Osteoblast (primary cell): ENCODE measurements around the gene PSMB7. TPM values are rescaled to one million over a fixed set of nuclear protein-coding genes. Genes with fewer than 3 reads are reported as not detected.

Experiments used
- DNase-seq: peaks from one replicate; pipeline ENCODE4 v3.0.0; 2011; ENCODE audit warnings: low spot score, mixed read lengths; ENCODE audit not compliant: insufficient read length; ENCODE audit errors: missing footprints
- H2AFZ ChIP-seq: 2 replicates; pipeline ENCODE4 v1.6.0; 2011; ENCODE audit warnings: mild to moderate bottlenecking, low read length
- H3K27ac ChIP-seq: 2 replicates; pipeline ENCODE4 v1.5.1; 2011; ENCODE audit warnings: mild to moderate bottlenecking, low read depth, low read length, moderate library complexity
- H3K27me3 ChIP-seq: 2 replicates; pipeline ENCODE4 v1.6.0; 2012; ENCODE audit warnings: mild to moderate bottlenecking, control low read depth, inconsistent platforms, low read length, moderate library complexity; ENCODE audit not compliant: insufficient read depth
- H3K36me3 ChIP-seq: 2 replicates; pipeline ENCODE4 v1.5.1; 2011; ENCODE audit warnings: mild to moderate bottlenecking, low read length, control low read depth, moderate library complexity; ENCODE audit not compliant: insufficient read depth
- H3K4me1 ChIP-seq: 2 replicates; pipeline ENCODE4 v1.5.1; 2011; ENCODE audit warnings: mild to moderate bottlenecking, low read length, control low read depth, moderate library complexity; ENCODE audit not compliant: insufficient read depth
- H3K4me2 ChIP-seq: 2 replicates; pipeline ENCODE4 v1.6.0; 2011; ENCODE audit warnings: mild to moderate bottlenecking, low read length; ENCODE audit not compliant: insufficient read depth
- H3K4me3 ChIP-seq: fragments of 200-600 bp; sonication (generic); 3 replicates; pipeline ENCODE4 v1.5.1; 2012; ENCODE audit warnings: mild to moderate bottlenecking, low read length, inconsistent platforms; ENCODE audit not compliant: insufficient read depth
- H3K79me2 ChIP-seq: 2 replicates; pipeline ENCODE4 v1.6.0; 2012; ENCODE audit warnings: mild to moderate bottlenecking, low read length, control low read depth, inconsistent platforms; ENCODE audit not compliant: insufficient read depth
- H3K9me3 ChIP-seq: 2 replicates; pipeline ENCODE4 v1.5.1; 2011; ENCODE audit warnings: low read depth, low read length, control low read depth
- H4K20me1 ChIP-seq: 2 replicates; pipeline ENCODE4 v1.6.0; 2012; ENCODE audit warnings: mild to moderate bottlenecking, low read length, control low read depth; ENCODE audit not compliant: insufficient read depth
- CTCF ChIP-seq: IDR thresholded peaks from 2 replicates; pipeline ENCODE4 v1.5.1; 2011; ENCODE audit warnings: mild to moderate bottlenecking, low read depth, low read length, moderate library complexity; ENCODE audit errors: extremely low read depth
- total RNA-seq: library from RNA; depleted of rRNA; stranded (reverse); fragments of >200 nt; gene quantifications from 2 replicates; pipeline ENCODE4 v1.2.3, GENCODE V29; 2012

The PSMB7 gene
- 136 and 138 TPM in 2 replicates for total RNA-seq

DNA sequence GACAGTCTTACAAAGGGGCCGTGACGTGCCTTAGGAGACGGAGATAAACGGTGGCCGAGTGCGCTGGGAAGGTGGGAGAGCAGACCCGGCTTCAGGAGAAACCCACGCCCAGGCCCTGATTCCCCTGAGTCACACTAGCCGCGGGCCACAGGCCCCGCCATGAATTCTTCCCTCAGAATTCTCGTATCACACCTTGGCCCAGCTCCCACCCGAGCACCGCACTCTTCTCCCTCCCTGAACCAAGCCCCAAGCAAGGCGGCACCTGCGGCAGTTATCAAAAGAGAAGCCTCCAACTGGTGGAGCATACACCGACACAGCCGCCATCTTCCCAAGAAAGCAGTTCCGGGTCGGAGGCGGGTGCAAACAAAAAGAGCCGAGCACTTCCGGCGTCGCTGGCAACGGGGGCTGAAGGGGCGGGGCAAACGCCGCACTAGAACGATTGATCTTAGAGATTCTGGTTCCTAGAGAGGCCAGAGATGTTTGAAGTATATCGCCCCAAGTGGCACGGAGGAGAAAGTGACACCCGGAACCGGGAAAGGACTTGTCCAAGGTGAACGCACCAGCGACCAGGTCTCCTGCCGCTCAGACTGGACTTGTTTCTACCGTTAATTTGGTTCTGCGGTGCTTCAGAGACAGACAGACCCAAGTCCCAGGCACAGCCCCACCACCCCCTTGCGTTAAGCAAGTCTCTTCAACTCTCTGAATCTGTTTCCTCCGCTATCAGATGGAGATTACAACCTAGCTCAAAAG, at the start of gene PSMB7:
TSS of gene PSMB7 (minus strand) at position 341 of the 750 bp plus-strand sequence. CDS start at position 324, 17 bp downstream.
- no peaks in the 10 kb centered on the region for H3K9me3 ChIP-seq
- H3K27me3 ChIP-seq: no peaks in the 10 kb centered on the region
- H3K4me1 ChIP-seq: peaks cover 36% of the 10 kb centered on the region
- peak within 1 kb of the TSS; percentile 86 for H2AFZ ChIP-seq
- peaks cover 36% of the 10 kb centered on the region for H3K36me3 ChIP-seq
- DNase-seq: peak; percentile 93
- peaks cover 32% of the 10 kb centered on the region for H3K79me2 ChIP-seq
- TF ChIP-seq CTCF: peak; percentile 88
- H3K4me2 ChIP-seq: peak within 1 kb of the TSS; percentile 92
- H3K4me3 ChIP-seq: peak within 1 kb of the TSS; percentile 81
- peak within 1 kb of the TSS; percentile 88 for H3K27ac ChIP-seq
- no peaks in the 10 kb centered on the region for H4K20me1 ChIP-seq

DNA sequence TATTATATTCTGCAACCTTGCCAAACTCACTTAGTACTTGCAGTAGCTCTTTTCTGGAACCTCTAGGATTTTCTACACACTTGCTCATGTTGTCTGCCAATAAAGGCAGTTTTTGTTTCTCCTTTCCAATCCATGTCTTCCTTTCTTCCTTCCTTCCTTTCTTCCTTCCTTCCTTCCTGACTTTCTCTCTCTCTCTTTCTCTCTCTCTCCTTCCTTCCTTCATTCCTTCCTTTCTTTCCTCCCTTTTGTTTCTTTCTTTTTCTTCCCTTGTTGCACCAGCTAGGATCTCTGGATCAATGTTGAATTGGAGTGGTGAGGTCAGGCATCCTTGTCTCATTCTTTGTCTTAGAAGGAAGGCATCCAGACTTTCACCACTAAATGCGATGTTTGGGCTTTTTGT, 47.5 kb upstream of the PSMB7 start:
- H3K4me1 ChIP-seq: no peaks in the 10 kb centered on the region

GRCh38 chr9:124458441-124458840, 43.2 kb upstream of the PSMB7 start:
- TF ChIP-seq CTCF: no peak
- no peaks in the 10 kb centered on the region for H3K9me3 ChIP-seq
- peaks cover 19% of the 10 kb centered on the region for H3K27me3 ChIP-seq
- no peaks in the 10 kb centered on the region for H4K20me1 ChIP-seq
- H3K79me2 ChIP-seq: no peaks in the 10 kb centered on the region
- H3K27ac ChIP-seq: no peak overlapping the region
- H3K36me3 ChIP-seq: no peaks in the 10 kb centered on the region
- H3K4me3 ChIP-seq: no peak overlapping the region
- H2AFZ ChIP-seq: no peak overlapping the region
- H3K4me2 ChIP-seq: no peak overlapping the region
- H3K4me1 ChIP-seq: no peaks in the 10 kb centered on the region
- peak; percentile 86 for DNase-seq

More for the DNA sequence above, 47.5 kb upstream of the PSMB7 start:
- peaks cover 15% of the 10 kb centered on the region for H3K27me3 ChIP-seq
- H2AFZ ChIP-seq: no peak overlapping the region
- no peaks in the 10 kb centered on the region for H3K36me3 ChIP-seq
- H3K9me3 ChIP-seq: no peaks in the 10 kb centered on the region
- H3K79me2 ChIP-seq: no peaks in the 10 kb centered on the region
- H3K27ac ChIP-seq: no peak overlapping the region
- no peak for TF ChIP-seq CTCF
- no peak overlapping the region for H3K4me3 ChIP-seq
- H3K4me2 ChIP-seq: no peak overlapping the region
- peak; percentile 14 for DNase-seq
- H4K20me1 ChIP-seq: no peaks in the 10 kb centered on the region

DNA sequence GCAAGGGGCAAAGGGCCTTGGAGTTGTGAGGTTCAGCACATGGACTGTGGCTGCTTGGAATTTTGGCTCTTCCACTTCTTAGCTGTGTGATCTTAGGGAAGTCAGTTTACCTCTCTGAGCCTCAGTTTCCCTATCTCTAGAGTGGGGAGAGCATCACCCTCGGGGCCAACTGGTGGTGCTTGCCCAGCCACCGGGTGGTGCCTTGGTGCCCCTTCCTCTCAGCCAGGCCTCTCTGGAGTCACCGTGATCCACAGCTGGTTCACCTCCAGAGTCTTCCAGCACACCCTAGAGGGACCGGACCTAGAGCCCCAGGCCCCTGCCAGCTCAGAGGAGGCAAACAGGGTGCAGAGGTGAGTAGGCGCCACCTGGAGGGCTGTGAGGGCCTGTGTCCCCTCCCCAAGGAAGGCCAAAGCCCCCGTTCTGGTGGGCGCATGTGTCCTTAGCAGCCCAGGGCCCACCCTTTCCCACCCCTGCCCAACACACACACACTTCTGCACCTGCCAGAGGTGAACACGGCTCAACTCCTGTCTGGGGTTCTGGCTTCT, 42.7 kb upstream of the PSMB7 start:
- Histone ChIP-seq H3K36me3 (no peaks in the 10 kb centered on the region), H3K4me2 (no peak overlapping the region), H3K4me3 (no peak overlapping the region), H3K79me2 (no peaks in the 10 kb centered on the region), H2AFZ (no peak overlapping the region), H3K9me3 (no peaks in the 10 kb centered on the region), H3K27me3 (peaks cover 17% of the 10 kb centered on the region), H3K4me1 (no peaks in the 10 kb centered on the region), H4K20me1 (no peaks in the 10 kb centered on the region), H3K27ac (no peak overlapping the region)
- DNase-seq: peak; percentile 71
- TF ChIP-seq CTCF: no peak
